Activated CD4-positive, alpha-beta T cell treated with anti-CD3 and anti-CD28 coated beads, Interleukin-2, amount 10 ng/mL, durations not matched to agents 7 days and 5 days (primary cell): ENCODE results near the gene CYCS. TPM values are rescaled to one million over a fixed set of nuclear protein-coding genes. Genes with fewer than 3 reads are reported as not detected.
"Not testable (repeated sequence)": the region's sequence is repeated elsewhere in the genome, so short reads cannot be mapped to it uniquely, and the experiment has no call there.

Experiments
- CTCF ChIA-PET: fragments of 350-600 bp; sonication (Branson Sonifier 250); formaldehyde crosslinking; loops from one replicate; lab custom pipeline; 2021; ENCODE audit warnings: antibody characterized with exemption; lab: Charles Lee
- POLR2A ChIA-PET: fragments of 350-600 bp; sonication (Branson Sonifier 250); formaldehyde crosslinking; loops from one replicate; lab custom pipeline; 2021; ENCODE audit warnings: antibody characterized with exemption; lab: Charles Lee
- DNase-seq: peaks from one replicate; pipeline ENCODE4 v3.0.0-alpha.2; 2020
- H3K27ac Mint-ChIP-seq: one replicate; pipeline ENCODE4 v1.8.0; 2021; ENCODE audit warnings: mild to moderate bottlenecking, moderate library complexity, mixed read lengths
- H3K27me3 Mint-ChIP-seq: one replicate; pipeline ENCODE4 v1.8.0; 2021; ENCODE audit warnings: mixed read lengths
- H3K36me3 Mint-ChIP-seq: one replicate; pipeline ENCODE4 v1.8.0; 2021; ENCODE audit warnings: low read depth, mixed read lengths
- H3K4me1 Mint-ChIP-seq: one replicate; pipeline ENCODE4 v1.8.0; 2021; ENCODE audit warnings: mixed read lengths
- H3K4me3 Mint-ChIP-seq: one replicate; pipeline ENCODE4 v1.8.0; 2021; ENCODE audit warnings: mild to moderate bottlenecking, moderate library complexity, mixed read lengths
- H3K9me3 Mint-ChIP-seq: one replicate; pipeline ENCODE4 v1.8.0; 2021; ENCODE audit warnings: mixed read lengths
- total RNA-seq, 2 experiments: library from RNA; stranded (reverse); gene quantifications; one replicate each; pipeline ENCODE4 v1.2.3, GENCODE V29; 2021

The CYCS gene
- total RNA-seq, 2 experiments from 2014 or later, result 96.1 to 108 TPM

DNA sequence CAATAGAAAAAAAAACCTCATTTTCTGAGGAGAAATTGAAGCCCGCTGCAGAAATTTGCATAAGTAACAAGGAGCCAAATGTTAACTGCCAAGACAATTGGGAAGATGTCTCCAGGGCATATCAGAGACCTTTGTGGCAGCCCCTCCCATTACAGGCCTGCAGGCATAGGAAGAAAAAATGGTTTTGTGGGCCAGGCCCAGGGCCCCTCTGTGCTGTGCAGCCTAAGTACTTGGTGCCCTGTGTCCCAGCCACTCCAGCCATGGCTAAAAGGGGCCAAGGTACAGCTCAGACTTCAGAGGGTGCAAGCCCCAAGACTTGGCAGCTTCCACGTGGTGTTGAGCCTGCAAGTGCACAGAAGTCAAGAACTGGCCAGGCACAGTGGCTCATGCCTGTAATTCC lies 14.5 kb downstream of the CYCS start:
- H3K27me3 Mint-ChIP-seq, DNase-seq, H3K27ac Mint-ChIP-seq, CTCF ChIA-PET, POLR2A ChIA-PET, H3K36me3 Mint-ChIP-seq, H3K4me1 Mint-ChIP-seq, H3K4me3 Mint-ChIP-seq, H3K9me3 Mint-ChIP-seq: not testable (repeated sequence)

DNA sequence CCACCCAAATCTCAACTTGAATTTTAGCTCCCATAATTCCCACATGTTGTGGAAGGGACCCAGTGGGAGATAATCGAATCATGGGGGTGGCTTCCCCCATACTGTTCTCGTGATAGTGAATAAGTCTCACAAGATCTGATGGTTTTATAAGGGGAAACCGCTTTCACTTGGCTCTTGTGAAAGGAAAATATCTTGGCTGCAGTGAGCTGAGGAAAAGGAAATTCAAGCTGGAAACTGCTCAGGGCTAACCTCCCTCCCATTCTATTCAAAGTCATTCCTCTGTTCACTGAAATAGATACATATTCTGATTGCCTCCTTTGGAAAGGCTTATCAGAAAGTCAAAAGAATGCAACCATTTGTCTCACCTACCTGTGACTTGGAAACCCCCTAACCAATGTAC lies 15.8 kb downstream of the CYCS start:
- no peak overlapping the region for H3K27ac Mint-ChIP-seq
- peaks cover 5% of the 10 kb centered on the region for H3K9me3 Mint-ChIP-seq
- H3K4me1 Mint-ChIP-seq, result no peaks in the 10 kb centered on the region
- CTCF ChIA-PET, result interaction anchor here (0.6 kb wide), 1 partner anchor 10 kb away, joined by 4 read pairs; no protein-coding TSS in a partner anchor
- POLR2A ChIA-PET, result no interaction called here
- no peak for DNase-seq
- peaks cover 2% of the 10 kb centered on the region for H3K27me3 Mint-ChIP-seq
- H3K36me3 Mint-ChIP-seq, result peaks cover 4% of the 10 kb centered on the region
- H3K4me3 Mint-ChIP-seq, result no peak overlapping the region

DNA sequence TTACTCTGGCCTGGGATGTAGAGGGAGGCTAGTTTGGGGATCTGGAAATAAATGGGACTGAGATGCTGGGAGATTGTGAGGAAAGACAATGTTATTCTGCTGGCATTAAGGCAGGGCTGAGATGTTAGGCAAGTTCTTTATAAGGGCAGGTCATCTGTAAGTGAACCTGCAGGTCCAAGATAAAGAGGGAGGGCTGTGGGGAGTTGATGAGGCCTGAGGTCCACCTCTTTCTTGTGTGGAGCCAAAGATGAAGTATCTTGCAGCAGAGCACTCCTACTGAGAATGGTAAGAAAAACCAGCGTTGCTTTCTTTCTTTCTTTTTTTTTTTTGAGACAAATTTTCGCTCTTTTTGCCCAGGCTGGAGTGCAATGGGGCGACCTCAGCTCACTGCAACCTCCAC lies 19.1 kb downstream of the CYCS start:
- CTCF ChIA-PET, result no interaction called here
- H3K4me1 Mint-ChIP-seq, result no peaks in the 10 kb centered on the region
- H3K36me3 Mint-ChIP-seq, result no peaks in the 10 kb centered on the region
- H3K9me3 Mint-ChIP-seq, result peaks cover 5% of the 10 kb centered on the region
- DNase-seq, result no peak
- H3K27ac Mint-ChIP-seq, result no peak overlapping the region
- POLR2A ChIA-PET, result no interaction called here
- H3K4me3 Mint-ChIP-seq, result no peak overlapping the region
- peaks cover 2% of the 10 kb centered on the region for H3K27me3 Mint-ChIP-seq

DNA sequence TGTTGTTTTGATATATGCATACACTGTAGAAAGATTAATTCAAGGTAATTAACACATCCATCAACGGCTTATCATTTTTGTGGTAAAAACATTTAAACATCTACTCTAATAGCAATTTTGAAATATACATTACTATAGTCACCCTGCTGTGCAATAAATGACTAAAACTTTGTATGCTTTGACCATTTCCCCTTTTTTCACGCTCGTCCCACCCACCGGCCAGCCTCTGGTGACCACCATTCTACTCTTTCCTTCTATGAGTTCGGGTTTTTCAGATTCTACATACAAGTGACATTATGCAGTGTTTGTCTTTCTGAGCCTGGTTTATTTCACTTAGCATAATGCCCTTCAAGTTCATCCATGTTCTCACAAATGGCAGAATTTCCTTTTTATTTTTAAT lies 21.3 kb downstream of the CYCS start:
- no peaks in the 10 kb centered on the region for H3K36me3 Mint-ChIP-seq
- peaks cover 2% of the 10 kb centered on the region for H3K27me3 Mint-ChIP-seq
- H3K27ac Mint-ChIP-seq, result no peak overlapping the region
- no peak for DNase-seq
- no peaks in the 10 kb centered on the region for H3K9me3 Mint-ChIP-seq
- no peaks in the 10 kb centered on the region for H3K4me1 Mint-ChIP-seq
- ChIA-PET POLR2A (no interaction called here), CTCF (interaction anchor here (0.6 kb wide), 1 partner anchor 794 kb away, joined by 3 read pairs; no protein-coding TSS in a partner anchor)
- no peak overlapping the region for H3K4me3 Mint-ChIP-seq

DNA sequence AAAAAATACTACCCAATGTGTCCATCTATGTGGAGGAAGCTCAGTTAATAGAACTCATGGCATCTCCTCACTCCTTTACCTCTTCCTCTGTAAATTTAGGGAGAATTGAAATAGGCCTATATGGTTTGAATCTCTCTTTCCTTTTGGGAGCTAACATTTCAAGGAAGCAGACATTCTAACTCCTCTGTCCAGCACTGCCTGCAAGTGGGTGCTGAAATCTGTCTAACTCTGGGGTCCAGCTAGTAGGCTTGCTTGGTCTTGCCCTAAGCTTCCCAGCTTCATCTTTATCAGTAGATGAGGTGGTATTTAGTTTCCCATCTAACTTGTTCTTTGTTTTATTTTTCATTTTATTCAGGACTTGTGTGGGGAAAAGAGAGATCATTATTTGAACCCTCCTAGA lies 23.2 kb downstream of the CYCS start:
- H3K27ac Mint-ChIP-seq, result no peak overlapping the region
- H3K4me3 Mint-ChIP-seq, result no peak overlapping the region
- ChIA-PET CTCF (interaction anchor here (1.0 to 1.2 kb wide), 3 partner anchors 8 to 532 kb away, joined by 3 to 4 read pairs (median 3); no protein-coding TSS in a partner anchor), POLR2A (interaction anchor here (0.6 kb wide), 1 partner anchor 9 kb away, joined by 4 read pairs; no protein-coding TSS in a partner anchor)
- H3K36me3 Mint-ChIP-seq, result no peaks in the 10 kb centered on the region
- peaks cover 4% of the 10 kb centered on the region for H3K27me3 Mint-ChIP-seq
- no peak for DNase-seq
- no peaks in the 10 kb centered on the region for H3K9me3 Mint-ChIP-seq
- peaks cover 4% of the 10 kb centered on the region for H3K4me1 Mint-ChIP-seq

DNA sequence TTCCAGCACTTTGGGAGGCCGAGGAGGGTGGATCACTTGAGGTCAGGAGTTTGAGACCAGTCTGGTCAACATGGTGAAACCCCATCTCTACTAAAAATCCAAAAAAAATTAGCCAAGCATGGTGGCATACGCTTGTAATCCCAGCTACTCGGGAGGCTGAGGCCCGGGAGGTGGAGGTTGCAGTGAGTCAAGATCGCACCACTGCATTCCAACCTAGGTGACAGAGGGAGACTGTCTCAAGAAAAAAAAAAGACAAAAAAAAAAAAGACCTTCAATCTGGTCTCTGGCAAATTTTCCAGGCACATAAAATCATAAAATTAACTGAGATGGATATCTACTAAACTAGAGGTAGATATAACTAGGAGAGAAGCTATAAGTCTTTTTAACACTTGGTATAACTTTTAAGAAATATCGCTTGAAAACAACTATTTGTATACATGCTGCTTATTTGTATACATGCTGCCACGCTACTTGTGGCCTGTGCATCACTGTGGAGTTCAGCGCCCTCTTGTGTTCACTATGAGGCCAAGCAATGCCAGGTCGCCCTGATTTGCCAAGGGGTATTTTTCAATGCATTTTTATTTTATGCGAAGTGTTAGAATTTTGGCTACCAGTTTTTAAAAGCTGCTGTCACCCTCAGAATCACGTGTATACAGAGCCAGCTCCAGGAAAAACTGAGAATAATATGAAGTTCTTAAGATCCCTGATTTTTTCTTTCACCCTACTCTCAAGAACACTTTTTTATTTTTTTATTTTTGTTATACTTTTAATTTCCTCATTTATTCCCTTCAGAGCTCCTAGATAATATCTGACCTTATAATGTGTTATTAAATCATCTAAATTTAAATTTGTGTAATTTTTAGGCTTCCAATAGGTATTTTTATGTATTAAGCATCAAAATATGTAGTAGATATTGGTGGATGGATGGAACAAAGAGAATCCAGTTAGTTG lies 26.7 kb downstream of the CYCS start:
- Mint-ChIP-seq H3K27me3 (peaks cover 9% of the 10 kb centered on the region), H3K9me3 (no peaks in the 10 kb centered on the region), H3K4me3 (no peak overlapping the region), H3K36me3 (no peaks in the 10 kb centered on the region), H3K27ac (no peak overlapping the region), H3K4me1 (peaks cover 10% of the 10 kb centered on the region)
- ChIA-PET POLR2A (no interaction called here), CTCF (interaction anchor here (0.6 to 3.2 kb wide), 15 partner anchors 9 to 525 kb away, joined by 3 to 15 read pairs (median 5); partner anchors contain the start of genes CYCS, GSDME and PALS2)
- DNase-seq, result peak; percentile 72

DNA sequence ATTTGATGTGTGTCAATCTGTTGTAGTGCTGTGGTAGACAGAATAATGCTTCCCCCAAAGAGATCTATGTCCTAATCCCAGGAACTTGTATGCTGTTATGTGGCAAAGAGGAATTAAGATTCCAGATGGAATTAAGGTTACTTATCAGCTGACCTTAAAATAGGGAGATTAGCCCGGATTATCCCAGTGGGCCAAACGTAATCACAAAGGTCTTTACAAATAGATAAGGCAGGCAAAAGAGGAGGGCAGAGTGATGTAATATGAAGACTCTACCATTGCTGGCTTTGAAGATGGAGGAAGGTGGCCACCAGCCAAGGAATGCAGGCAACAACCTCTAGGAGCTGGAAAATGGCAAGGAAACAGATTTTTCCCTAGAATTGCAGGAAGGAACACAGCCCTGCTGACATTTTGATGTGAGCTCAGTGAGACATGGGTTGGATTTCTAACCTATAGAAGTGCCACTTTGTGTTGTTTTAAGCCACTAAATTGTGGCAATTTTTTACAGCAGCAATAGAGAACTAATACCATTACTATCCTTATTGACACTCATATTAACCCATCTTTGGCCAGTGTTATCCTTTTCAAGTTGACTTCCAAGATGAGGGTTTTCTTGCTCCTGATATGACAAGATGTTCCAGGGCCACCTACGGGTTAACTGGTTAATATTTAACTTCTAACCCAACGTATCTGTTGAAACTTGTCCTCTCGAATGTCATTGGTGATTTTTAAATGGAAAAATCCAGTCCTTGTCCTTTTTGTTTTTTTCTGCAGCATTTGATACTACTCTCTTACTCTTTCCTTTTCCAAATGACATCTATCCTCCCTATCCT lies 29.3 kb downstream of the CYCS start:
- no peak overlapping the region for H3K27ac Mint-ChIP-seq
- no peak overlapping the region for H3K4me3 Mint-ChIP-seq
- peaks cover 14% of the 10 kb centered on the region for H3K4me1 Mint-ChIP-seq
- peaks cover 9% of the 10 kb centered on the region for H3K27me3 Mint-ChIP-seq
- no peaks in the 10 kb centered on the region for H3K36me3 Mint-ChIP-seq
- ChIA-PET POLR2A (interaction anchor here (0.6 kb wide), 1 partner anchor 448 kb away, joined by 8 read pairs; no protein-coding TSS in a partner anchor), CTCF (interaction anchor here (0.6 to 3.2 kb wide), 5 partner anchors 23 to 564 kb away, joined by 3 to 15 read pairs (median 4); no protein-coding TSS in a partner anchor)
- no peaks in the 10 kb centered on the region for H3K9me3 Mint-ChIP-seq
- no peak for DNase-seq

DNA sequence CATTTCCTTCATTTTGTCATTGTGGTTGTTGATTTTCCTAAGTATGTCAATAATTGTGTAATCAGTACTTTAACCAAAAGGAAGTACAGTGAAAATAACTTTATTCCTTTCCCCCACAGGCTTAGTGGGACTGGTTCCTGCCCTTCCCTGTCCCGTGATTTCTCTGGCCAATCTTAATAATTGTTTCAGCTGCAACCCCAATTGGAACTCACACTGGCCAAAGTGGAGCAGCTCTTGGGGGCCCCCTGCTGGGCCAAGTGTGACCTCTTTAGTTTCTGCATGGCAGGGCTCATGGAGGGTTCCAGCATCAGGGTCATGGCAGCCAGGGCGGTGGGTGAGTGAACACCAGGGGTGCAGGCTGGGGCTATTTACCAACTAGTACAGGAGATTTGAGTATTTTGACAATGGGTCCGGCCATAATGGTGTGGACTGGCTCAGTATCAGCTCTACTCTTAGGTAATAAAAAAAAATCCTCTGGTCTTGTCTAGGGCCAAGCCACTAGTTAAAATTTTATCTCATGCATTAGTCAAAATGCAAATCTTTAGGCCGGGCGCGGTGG lies 31.7 kb downstream of the CYCS start:
- Mint-ChIP-seq H3K36me3 (no peaks in the 10 kb centered on the region), H3K4me3 (no peak overlapping the region), H3K27me3 (peaks cover 9% of the 10 kb centered on the region), H3K4me1 (peaks cover 12% of the 10 kb centered on the region), H3K27ac (no peak overlapping the region), H3K9me3 (no peaks in the 10 kb centered on the region)
- POLR2A ChIA-PET, result interaction anchor here (0.5 kb wide), 1 partner anchor 9 kb away, joined by 4 read pairs; no protein-coding TSS in a partner anchor
- DNase-seq, result peak; percentile 82
- CTCF ChIA-PET, result interaction anchor here (0.6 to 3.4 kb wide), 33 partner anchors 8 to 447 kb away, joined by 3 to 28 read pairs (median 3); partner anchors contain the start of genes CYCS and OSBPL3

DNA sequence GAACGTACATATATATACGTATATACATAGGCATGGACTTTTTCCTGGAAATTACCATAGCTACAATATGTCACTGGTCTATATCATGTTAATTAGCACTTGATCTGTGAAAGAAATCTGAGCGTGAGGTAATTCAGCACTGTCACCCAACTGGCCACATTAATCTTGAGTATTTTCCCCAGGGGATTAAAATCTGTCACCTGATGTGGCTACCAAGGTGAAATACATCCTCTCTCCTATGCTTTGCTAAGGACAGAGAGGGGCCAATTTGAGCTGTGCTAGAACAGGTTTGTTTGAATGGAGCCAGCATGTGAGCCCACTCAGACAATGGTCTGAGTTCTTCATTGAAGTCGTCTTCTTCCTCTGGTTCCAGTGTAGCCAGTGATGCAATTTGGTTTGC lies 33.3 kb downstream of the CYCS start:
- Mint-ChIP-seq H3K36me3 (no peaks in the 10 kb centered on the region), H3K4me1 (peaks cover 10% of the 10 kb centered on the region), H3K4me3 (no peak overlapping the region), H3K27ac (no peak overlapping the region), H3K27me3 (peaks cover 7% of the 10 kb centered on the region), H3K9me3 (no peaks in the 10 kb centered on the region)
- no peak for DNase-seq
- ChIA-PET CTCF (interaction anchor here (1.0 to 3.4 kb wide), 5 partner anchors 61 to 359 kb away, joined by 3 to 28 read pairs (median 6); no protein-coding TSS in a partner anchor), POLR2A (no interaction called here)

DNA sequence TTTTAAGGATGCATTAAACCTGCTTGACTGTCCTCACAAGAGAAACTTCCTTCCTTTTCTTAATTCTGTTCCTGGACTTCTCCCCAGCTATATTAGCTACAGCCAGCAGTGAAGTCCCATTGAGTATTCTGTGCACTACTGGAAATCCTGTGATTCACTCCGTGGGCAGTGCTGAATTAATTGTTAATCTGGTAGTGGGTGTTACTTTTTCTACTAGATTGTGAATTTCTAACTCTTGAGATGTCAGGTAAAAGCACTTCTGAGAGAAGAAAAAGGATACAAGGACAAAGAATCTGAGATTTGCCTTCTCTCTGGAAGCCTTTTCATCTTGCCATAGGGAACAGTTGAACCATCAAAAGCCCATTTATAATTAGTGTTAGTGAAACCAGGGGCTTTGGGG lies 33.9 kb downstream of the CYCS start:
- Mint-ChIP-seq H3K27ac (no peak overlapping the region), H3K27me3 (peaks cover 7% of the 10 kb centered on the region), H3K4me1 (peaks cover 10% of the 10 kb centered on the region), H3K36me3 (no peaks in the 10 kb centered on the region), H3K9me3 (no peaks in the 10 kb centered on the region), H3K4me3 (no peak overlapping the region)
- POLR2A ChIA-PET, result no interaction called here
- CTCF ChIA-PET, result interaction anchor here (0.6 to 1.1 kb wide), 2 partner anchors 10 to 548 kb away, joined by 3 read pairs; no protein-coding TSS in a partner anchor
- DNase-seq, result no peak

DNA sequence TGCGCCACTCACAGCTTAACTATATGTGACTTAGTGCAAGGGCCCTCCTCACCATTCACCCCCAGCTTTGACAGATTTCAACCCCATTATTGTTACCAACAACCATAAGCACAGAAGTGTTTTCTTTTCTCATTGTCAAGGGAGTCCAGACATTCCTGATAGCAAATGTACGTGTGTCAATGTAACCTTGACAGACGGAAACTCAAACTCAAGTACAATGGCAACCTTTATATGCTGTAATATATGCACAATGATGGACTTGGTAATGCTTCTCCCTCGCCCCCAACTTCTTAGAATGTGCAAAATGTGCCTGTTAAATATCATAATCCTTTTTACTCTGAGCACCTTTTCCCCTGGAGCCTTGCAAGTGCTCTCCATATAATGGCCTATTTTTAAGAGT lies 34.7 kb downstream of the CYCS start:
- CTCF ChIA-PET, result interaction anchor here (0.6 to 1.7 kb wide), 8 partner anchors 8 to 547 kb away, joined by 3 to 5 read pairs (median 3); no protein-coding TSS in a partner anchor
- H3K9me3 Mint-ChIP-seq, result no peaks in the 10 kb centered on the region
- DNase-seq, result no peak

DNA sequence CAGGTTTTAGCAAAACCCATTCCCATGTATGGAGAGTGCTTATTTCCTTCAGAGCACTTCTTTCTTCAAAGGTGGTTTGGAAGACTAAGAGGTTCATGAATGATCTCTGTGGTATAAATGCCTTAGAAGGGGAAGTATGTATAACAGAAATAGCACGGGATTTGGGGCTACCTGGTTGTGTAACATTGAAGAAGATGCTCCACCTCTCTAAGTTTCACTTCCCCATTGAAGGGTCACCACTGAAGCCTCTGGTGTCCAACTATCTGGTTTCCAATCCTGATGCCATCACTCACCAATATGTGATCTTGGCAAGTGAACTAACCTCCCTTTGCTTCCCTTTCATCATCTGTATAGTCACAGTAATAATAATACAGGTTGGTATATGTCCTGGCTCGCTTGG lies 37.2 kb downstream of the CYCS start:
- no peak overlapping the region for H3K27ac Mint-ChIP-seq
- no peak for DNase-seq
- POLR2A ChIA-PET, result no interaction called here
- H3K36me3 Mint-ChIP-seq, result no peaks in the 10 kb centered on the region
- no peak overlapping the region for H3K4me3 Mint-ChIP-seq
- CTCF ChIA-PET, result no interaction called here
- H3K4me1 Mint-ChIP-seq, result no peaks in the 10 kb centered on the region
- no peaks in the 10 kb centered on the region for H3K9me3 Mint-ChIP-seq
- H3K27me3 Mint-ChIP-seq, result peaks cover 1% of the 10 kb centered on the region

More for the DNA sequence above, 34.7 kb downstream of the CYCS start:
- H3K4me3 Mint-ChIP-seq, result no peak overlapping the region
- no peak overlapping the region for H3K27ac Mint-ChIP-seq
- no peaks in the 10 kb centered on the region for H3K36me3 Mint-ChIP-seq
- H3K4me1 Mint-ChIP-seq, result peaks cover 10% of the 10 kb centered on the region
- POLR2A ChIA-PET, result no interaction called here
- peaks cover 4% of the 10 kb centered on the region for H3K27me3 Mint-ChIP-seq
